ENCODE measurements around the gene HOOK2.

Gene HOOK2

DNA sequence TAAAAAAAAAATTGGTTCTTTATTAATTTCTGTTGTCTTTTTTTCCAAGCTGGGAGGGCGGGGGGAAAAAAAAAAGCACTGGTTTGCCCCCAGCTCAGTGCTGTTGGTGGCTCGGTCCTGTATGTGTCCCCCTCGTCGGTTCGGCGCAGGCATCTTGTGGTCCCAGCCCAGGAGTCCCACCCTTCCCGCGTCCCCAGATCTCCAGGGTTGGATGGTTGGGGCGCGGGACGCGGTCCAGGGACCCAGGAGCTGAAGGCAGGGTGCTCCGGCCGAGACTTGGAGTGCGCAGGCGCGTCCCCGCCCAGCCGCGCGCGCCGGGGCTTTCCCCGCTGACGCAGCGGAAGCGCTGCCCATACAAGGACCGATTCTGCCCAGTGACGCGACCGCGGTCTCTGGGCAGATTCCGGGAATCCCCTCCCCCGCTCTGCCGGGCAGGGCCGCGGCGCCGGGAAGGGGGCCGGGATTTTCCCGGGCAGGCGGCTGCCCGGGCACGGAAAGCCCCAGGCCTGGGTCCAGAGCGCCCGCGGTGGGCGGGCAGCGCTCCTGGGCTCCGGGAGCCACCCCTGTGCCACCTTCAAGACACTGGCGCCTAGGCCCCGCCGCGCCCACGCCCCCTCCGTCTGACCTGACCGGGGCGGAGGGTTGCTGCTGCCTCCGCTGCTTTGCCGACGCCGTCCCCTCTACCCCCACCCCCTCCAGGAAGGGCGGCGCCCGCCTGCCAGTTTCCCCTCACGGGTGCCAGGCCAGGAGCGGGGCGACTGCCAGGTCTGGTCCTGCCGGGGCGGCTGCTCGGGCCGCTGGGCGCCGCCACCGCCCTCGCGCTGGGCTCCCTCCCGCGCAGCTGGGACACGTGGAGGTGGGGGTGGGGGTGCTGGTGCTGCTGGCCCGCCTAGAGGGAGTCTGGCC lies 18.2 kb upstream of the HOOK2 start:
- DNase-seq (ENCODE audit: low read depth) = peak; percentile 79

DNA sequence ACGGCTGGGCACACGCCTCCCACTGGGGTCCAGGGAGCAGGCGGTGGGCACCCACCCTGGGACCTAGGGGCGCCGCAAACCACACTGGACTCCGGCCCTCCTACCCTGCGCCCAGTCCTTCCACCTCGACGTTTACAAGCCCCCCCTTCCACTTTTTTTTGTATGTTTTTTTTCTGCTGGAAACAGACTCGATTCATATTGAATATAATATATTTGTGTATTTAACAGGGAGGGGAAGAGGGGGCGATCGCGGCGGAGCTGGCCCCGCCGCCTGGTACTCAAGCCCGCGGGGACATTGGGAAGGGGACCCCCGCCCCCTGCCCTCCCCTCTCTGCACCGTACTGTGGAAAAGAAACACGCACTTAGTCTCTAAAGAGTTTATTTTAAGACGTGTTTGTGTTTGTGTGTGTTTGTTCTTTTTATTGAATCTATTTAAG lies 17.5 kb upstream of the HOOK2 start:
- no peak for DNase-seq (ENCODE audit: low read depth)

DNA sequence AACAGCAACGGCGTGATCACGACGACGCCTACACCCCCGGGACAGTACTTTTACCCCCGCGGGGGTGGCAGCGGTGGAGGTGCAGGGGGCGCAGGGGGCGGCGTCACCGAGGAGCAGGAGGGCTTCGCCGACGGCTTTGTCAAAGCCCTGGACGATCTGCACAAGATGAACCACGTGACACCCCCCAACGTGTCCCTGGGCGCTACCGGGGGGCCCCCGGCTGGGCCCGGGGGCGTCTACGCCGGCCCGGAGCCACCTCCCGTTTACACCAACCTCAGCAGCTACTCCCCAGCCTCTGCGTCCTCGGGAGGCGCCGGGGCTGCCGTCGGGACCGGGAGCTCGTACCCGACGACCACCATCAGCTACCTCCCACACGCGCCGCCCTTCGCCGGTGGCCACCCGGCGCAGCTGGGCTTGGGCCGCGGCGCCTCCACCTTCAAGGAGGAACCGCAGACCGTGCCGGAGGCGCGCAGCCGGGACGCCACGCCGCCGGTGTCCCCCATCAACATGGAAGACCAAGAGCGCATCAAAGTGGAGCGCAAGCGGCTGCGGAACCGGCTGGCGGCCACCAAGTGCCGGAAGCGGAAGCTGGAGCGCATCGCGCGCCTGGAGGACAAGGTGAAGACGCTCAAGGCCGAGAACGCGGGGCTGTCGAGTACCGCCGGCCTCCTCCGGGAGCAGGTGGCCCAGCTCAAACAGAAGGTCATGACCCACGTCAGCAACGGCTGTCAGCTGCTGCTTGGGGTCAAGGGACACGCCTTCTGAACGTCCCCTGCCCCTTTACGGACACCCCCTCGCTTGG lies 16.9 kb upstream of the HOOK2 start:
- DNase-seq (ENCODE audit: low read depth) = no peak

DNA sequence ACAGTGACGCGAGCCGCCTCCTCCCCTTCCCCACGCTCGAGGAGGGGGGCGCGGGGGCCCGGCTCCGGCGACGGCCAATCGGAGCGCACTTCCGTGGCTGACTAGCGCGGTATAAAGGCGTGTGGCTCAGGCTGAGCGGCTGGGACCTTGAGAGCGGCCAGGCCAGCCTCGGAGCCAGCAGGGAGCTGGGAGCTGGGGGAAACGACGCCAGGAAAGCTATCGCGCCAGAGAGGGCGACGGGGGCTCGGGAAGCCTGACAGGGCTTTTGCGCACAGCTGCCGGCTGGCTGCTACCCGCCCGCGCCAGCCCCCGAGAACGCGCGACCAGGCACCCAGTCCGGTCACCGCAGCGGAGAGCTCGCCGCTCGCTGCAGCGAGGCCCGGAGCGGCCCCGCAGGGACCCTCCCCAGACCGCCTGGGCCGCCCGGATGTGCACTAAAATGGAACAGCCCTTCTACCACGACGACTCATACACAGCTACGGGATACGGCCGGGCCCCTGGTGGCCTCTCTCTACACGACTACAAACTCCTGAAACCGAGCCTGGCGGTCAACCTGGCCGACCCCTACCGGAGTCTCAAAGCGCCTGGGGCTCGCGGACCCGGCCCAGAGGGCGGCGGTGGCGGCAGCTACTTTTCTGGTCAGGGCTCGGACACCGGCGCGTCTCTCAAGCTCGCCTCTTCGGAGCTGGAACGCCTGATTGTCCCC lies 16.1 kb upstream of the HOOK2 start, which contains the start of gene JUNB:
TSS of gene JUNB (plus strand) at position 142 of the 706 bp plus-strand sequence. CDS start at position 428, 286 bp downstream.
- DNase-seq (ENCODE audit: low read depth) = no peak

DNA sequence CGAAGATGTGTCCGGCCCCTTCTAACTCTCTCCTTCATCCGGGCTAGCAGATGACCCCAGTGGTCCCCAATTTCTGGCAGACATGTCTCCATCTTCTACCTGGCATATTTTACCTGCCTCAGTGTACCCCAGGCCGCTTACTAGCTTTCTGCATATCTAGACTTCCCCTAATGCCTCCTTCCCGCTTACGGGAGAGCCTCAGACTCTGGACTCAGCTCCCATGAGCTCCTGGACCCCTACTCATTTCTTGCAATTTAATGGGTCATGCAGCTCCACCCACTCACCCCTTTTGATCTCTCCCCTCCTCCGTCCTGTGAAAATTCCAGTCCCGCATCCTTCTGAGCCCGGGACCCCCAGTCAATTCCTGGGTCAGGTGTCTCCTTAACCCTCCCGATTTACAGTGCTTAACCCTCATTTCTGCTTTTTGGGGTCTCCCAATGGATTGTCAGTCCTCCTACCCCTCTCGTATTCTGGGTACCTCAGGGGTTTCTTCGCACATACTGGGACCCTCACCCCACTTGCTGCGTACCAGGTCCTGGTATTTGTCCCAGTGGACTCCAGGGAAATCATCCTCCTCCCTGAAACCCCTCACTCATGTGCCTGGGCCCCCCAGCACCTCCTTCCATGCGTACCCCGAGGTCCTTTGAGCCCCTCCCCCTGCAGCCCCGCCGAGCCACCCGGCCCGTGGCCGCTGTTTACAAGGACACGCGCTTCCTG lies 15.4 kb upstream of the HOOK2 start:
- DNase-seq (ENCODE audit: low read depth) = no peak

DNA sequence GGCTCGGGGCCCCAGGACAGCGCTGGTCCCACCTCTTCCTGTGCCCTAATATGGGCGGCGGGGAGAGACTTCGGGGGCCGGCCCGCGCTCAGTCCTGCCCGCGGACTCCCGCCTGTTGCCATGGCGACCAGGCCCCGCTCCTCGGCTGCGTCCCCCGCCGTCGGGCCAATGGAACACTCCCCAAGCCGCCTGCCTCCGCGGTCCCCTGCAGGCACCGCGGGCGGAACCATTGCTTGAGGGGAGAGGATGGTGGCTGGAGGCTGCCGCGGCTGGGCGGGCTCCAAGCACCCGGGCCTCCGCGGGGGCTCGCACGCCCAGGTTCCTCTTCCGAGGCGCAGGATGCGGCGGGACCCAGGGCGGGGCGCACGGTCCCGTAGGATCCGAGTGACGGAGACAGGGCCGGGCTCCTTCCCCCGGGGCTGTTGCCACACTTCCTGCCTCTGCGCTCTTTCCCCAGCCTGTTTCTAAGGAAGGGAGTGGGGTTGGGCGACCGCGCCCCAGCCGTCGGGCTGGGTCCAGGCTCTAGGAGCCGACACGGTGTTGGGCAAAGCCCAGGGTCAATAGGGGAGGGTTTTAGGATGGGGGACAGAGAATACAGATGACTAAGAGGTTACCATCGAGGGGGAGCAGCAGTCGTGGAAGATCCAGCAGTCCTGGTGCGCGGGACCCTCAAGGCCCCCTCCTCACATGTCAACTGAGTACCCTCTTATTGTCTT lies 14.7 kb upstream of the HOOK2 start:
- DNase-seq (ENCODE audit: low read depth) = no peak

DNA sequence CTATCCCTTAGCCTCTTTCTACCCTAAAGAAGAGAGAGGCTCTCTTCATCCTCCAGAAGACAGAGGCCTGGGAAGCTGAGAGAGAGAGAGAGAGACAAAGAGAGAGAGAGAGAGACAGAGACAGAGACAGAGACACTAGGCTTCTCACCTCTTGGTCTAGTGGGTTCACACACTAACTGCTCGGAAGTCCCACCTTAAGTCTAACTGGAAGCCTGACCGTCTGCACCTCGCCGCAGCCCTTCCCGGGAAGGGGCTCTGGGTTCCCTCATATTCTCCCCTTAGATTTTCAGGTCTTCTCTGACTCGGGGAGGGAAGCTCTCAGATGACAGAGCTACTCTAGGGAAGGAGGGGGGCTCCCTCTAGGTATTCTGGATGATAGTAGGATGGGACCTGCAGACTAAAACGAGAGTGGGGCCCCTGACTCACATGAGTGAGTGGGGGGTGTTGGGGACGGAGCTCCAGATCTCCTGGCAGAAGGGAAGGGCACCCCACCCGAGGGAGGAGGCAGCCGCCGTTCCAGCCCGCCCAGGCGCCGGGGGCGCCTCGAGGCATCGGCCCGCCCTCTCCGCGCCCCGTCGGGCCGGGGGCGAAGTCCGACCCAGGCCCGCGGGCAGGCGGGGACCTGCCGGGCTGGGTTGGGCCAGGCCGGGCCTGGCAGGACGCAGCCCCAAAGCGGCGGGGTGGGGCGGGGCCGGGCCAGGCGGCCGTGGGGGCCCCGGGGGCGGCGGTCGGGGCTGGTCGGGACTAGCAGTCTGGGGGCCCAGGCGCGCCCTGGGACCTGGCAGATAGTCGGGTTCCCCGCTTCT lies 13.9 kb upstream of the HOOK2 start:
- DNase-seq (ENCODE audit: low read depth) = no peak

DNA sequence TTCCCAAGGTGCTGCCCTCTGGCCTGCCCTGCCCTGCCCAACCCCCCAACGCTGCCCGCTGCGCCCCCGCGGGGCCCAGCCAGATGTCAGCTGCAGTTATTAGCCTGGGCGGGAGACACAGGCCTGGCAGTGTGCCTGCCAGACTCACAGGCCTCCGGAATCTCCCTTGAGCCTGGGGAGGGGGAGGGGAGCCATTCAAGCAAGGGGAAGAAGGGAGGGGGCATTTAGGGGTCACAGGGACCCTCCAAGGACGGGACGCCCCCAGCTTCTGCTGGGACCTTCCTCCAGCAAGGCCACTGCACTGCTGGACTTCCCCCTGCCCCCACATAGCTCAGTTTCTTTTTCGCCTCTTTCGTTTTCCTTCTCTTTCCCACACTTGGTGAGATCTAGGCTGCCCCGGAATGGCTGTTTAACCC lies 13.3 kb upstream of the HOOK2 start:
- no peak for DNase-seq (ENCODE audit: low read depth)

DNA sequence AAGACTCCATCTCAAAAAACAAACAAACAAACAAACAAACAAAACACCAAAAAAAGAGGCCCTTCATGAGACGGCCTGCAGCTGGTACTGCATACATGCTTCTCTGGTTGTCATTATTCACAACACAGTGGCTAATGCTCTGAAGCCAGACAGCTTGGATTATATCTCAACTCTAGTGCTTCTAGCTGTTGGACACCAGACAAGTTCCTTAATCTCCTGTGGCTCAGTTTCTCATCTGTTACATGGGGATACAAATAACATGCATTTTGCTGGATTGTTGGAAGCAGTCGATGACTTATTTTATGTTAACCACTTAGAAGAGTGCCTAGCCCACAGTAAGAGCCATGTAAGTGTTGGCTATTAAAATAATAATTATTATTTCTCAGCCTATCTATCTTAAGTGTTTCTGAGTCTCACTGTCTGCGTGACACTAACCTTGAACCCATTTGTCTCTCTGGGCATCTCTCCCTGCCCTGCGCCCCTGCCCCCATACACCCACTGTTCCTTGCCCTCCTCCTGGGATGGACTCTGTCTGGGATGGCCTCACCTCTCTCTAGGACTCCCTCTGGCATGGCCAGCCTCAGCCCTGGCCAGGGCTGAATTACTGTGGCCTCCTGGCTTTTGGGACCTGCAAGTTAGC lies 12.8 kb upstream of the HOOK2 start:
- no peak for DNase-seq (ENCODE audit: low read depth)

DNA sequence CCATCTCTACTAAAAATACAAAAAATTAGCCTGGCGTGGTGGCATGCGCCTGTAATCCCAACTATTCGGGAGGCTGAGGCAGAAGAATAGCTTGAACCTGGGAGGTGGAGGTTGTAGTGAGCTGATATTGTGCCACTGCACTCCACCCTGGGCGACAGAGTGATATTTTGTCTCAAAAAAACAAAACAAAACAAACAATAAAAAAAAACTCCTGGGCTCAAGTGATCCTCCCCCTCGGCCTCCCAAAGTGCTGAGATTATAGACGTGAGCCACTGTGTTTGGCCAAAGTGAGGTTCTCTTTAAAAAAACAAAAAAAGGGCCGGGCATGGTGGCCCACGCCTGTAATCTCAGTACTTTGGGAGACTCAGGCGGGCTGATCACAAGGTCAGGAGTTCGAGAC lies 12.1 kb upstream of the HOOK2 start:
- DNase-seq (ENCODE audit: low read depth) = no peak

DNA sequence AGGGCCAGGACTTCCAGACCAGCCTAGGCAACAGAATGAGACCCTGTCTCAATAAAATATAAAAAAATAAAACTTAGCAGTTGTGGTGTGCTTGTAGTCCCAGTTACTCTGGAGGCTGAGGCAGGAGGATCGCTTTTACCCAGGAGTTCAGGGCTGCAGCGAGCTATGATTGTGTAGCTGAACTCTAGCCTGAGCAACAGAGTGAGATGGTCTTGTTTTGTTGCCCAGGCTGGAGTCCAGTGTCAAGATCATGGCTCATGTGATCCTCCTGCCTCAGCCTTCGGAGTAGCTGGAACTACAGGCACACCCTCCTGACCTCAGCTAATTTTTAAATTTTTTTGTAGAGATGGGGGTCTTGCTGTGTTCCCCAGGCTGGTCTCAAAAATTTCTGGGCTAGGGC lies 11.6 kb upstream of the HOOK2 start:
- DNase-seq (ENCODE audit: low read depth) = no peak

DNA sequence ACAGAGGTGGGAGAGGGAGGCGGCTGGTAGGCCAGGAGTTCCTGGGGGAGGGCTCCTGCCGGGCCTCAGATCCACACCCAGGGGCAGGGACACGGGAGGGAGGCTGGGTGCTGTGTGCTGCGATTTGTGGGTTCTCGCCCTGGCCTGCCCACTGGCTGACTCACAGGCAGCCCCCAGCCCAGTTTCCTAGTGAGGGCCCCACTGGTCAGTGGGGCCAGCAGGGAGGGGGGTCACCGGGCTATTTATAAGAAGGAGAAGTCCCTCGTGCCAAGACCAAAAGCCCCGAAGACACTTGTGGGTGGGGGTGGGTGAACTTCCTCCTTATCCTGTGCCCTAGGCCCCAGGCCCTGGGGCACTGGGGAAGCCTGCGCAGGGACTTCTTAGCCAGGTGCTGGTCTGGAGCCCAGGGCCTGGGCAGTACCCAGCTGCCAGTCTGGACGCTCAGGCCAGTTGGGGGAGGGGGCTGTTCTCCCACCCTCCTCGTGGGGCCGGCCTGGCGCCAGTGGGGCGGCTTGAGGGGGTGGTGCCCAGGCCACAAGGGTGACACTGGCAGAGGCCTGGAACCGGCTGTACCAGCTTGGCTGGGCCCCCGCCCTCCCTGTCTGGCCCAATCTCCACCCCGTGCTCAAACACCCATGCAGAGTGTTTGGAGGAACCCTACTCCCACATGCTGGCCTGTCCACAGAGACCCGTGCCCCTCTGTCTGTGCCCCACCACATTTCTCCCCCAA lies 11.0 kb upstream of the HOOK2 start:
- no peak for DNase-seq (ENCODE audit: low read depth)

DNA sequence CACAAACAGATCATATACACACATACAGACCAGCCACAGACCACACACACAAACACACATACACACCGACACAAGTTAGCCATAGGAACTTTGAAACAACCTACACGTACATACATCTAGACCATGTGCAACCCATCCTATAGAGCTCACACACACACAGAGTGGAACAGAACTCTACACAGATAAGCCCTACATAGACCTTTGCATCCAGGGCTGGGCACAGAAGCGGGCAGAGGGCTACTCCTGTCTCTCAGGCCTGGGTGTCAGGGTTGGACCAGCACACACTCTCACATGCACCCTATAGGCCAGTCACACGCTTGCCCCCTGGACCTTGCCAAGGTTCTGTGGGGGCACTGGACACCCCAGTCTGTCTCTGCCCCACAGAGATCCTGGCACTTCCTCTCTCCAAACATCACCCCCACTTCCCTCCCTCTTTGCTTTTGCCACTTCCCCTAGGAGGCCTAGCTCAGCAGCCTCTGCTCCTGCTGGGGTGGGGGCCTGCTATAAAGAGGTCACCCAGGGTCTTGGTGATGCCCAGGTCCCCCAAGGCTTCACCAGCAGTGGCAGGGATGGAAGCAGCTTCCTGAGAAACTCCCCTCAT lies 10.2 kb upstream of the HOOK2 start:
- no peak for DNase-seq (ENCODE audit: low read depth)

DNA sequence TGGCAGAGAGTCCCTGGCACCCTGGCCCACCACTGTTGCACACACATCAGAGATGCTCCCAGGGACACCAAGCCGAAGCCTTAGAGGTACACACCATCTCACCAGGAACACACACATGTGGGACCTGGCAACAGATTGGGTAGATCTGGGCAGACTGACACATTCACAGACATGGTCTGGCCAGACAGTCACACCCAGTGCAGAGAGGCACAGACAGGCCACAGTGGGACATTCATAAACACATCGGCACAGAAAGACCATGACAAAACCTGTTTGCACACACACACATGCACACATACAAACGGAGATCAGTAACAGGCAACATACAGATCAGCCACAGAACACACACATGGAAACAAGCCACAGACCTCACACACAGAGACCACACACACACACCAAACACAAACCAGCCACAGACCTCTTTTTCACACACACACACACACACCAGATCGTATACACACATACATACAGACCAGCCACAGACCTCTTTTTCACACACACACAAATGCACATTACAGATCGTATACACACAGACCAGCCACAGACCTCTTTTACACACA lies 9.6 kb upstream of the HOOK2 start:
- DNase-seq (ENCODE audit: low read depth) = no peak

DNA sequence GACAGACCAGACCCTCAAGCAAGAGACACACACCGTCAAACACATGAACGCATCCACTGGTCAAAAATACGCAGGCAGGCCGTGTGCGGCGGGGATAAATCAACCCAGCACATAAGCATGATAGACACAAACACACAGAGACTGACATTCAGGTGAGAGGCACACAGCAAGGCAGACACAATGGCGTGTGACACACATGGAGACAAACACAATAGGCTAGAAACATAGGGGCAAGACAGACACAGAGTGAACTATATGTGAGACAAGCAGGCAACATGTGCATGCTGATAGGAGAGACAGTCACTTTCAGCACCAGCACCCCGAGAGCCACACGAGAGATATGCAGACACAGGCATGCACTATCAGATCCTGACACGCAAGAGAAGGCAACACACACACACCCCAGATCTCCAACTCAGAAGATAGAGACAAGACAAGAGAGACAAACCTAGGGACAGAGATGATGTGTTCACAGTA lies 9.1 kb upstream of the HOOK2 start:
- no peak for DNase-seq (ENCODE audit: low read depth)

DNA sequence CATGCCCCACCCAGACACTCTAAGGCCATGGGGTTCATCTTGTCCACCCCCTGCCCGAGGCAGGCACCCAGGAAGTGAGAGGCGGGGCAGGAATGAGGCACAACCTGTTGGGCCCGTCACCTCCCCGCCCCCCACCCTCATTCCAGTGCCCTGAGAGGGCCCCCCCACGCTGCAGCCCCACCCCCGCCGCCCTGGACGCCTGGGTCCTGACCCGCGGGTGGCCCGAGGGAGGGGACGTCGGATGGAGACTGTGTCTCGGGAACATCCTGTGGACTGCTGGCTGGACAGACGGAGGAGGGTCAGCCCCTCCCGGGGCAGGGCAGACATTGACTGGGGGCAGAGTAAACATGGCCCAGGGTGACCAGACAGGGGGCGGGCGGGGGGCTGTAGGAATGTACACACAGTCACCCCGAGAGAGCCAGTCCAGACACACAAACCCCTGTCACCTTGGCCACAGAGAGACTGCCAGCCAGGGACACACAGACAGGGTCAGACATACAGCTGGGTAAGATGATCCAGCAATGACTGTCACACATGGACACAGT lies 8.6 kb upstream of the HOOK2 start:
- DNase-seq (ENCODE audit: low read depth) = no peak

DNA sequence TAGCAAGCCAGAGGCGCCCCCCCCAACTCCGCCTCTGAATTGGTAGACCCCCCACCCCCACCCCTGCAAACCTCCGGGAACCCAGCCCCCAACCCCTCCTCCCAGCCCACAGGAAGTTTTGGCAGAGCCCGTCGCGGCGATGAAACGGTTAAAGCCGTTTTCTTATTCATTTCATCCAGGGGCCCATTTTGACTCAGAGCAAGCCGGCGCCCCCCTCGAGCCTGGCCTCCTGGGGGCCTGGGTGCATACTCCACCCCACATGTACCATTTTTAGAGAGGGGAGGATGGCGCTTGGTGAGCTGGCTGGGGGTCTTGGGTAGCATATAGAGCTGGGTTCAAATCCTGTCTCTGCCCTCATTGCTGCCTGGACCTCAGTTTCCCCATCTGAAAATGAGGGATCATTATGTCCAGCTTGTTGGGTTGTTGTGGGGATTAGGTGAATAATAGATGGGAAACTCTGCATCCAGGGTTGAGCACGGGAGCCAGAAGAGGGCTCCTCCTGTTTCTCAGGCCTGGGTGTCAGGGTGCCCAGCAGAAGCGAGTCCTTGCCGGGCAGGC lies 8.0 kb upstream of the HOOK2 start:
- no peak for DNase-seq (ENCODE audit: low read depth)

Measured in HS-5 (cell line).